Upper lobe of left lung (tissue), 4 donors: ENCODE measurements around the gene KCNK6.

Source experiments
- CTCF ChIP-seq, 6 experiments: fragments of 450-650 bp in 4 of 6; fragments of 200-600 bp in 2 of 6; sonication (generic) in 2 of 6; IDR thresholded peaks; one replicate each; pipeline ENCODE4 v1.5.1; 2016 to 2019; ENCODE audit warnings: antibody characterized with exemption in 6 of 6
- EP300 ChIP-seq, 4 donors: sonication (generic); formaldehyde crosslinking; IDR thresholded peaks; one replicate each; pipeline ENCODE4 v1.5.1; 2017; ENCODE audit warnings: antibody characterized with exemption in 4 of 4, control low read depth in 2 of 4
- POLR2A ChIP-seq, 4 donors: fragments of 450-650 bp; IDR thresholded peaks; one replicate each; pipeline ENCODE4 v1.5.1; 2016 to 2017; ENCODE audit warnings: antibody characterized with exemption in 4 of 4, mild to moderate bottlenecking in 2 of 4
- POLR2AphosphoS5 ChIP-seq, 2 donors: sonication (generic); formaldehyde crosslinking; IDR thresholded peaks; one replicate each; pipeline ENCODE4 v1.5.1; 2017; ENCODE audit warnings: antibody characterized with exemption in 2 of 2

- no peak for TF ChIP-seq POLR2AphosphoS5 (IDR thresholded peaks at IDR 0.05)
- no peak for TF ChIP-seq CTCF (IDR thresholded peaks at IDR 0.05)
- no peak for TF ChIP-seq EP300 (IDR thresholded peaks at IDR 0.05)
- no peak for TF ChIP-seq POLR2A (IDR thresholded peaks at IDR 0.05)
Observed at GRCh38 chr19:38277549-38277948, 42.1 kb upstream of the KCNK6 start.
